Caki2 (cell line): Measurements from ENCODE around the gene KANK2. TPM values are rescaled to one million over a fixed set of nuclear protein-coding genes. Genes with fewer than 3 reads are reported as not detected.

Source experiments
- DNase-seq: peaks from one replicate; pipeline ENCODE4 v3.0.0-alpha.2; 2015; ENCODE audit warnings: low read depth
- in situ Hi-C: cut with HindIII; loops from 2 replicates; pipeline ENCODE4 v1.10.0; 2016; ENCODE audit warnings: low sequenced_read_pairs, low pct_unique_long_range_greater_than_20kb, mixed read lengths
- total RNA-seq: library from RNA; depleted of rRNA; stranded (reverse); fragments of >200 nt; shearing (Covaris generic); gene quantifications from 2 replicates; pipeline ENCODE4 v1.2.3, GENCODE V29; 2014; ENCODE audit warnings: low replicate concordance

KANK2 gene
- total RNA-seq, 1 experiment from 2014 or later, result 71.1 TPM

DNA sequence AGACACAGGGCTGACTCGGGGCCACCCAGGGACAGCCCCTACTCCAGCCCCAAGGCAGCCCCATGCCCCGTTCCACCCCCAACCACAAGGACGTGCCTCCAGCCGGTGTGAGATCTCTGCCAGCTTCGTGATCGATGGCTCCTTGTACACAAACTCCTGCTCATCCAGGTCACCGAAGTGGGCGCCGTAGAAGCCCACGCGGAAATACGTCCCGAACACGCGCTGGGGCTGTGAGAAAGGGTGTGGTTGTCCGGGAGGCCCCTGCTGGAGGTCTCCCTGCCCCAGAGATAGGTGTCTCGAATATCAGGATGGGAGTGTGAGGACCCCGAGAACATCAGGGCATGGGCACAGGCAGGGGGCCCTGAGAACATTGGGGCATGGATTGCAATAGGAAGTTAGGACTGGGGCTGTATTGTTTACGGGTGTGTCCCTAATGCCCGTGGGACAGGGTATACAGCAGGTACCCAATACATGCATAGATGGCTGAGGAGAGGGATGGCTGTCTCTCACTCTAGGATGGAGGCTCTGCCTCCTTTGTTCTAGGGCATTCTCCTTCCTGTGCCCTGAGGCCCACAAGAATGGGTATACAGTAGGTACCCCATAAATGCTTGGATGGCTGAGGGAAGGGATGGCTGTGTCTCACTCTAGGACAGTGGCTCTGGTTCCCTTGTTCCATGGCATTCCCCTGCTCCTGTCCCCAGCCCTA lies 5.3 kb upstream of the KANK2 start:
- in situ Hi-C loops, result no loop called here
- no peak for DNase-seq

DNA sequence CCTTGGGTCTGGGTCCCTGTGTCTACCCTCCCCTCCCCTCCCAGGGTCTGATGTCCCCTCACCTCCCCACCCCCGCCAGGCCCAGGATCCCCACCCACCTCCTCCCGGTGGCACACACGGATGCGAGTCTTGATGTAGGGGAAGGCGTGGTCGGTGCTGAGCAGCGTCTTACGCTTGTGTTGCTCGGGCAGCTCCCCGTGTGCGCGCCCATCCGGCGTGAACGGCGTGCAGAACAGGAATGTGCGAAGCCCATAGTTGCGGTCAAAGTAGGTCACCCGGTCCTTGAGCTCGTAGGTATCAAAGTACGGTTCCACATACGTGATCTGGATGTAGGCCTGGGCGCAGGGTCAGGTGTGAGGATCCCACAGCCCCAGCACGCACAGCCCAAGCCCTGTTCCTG lies 4.4 kb upstream of the KANK2 start:
- in situ Hi-C loops, result no loop called here

GRCh38 chr19:11200931-11201330 lies 3.6 kb upstream of the KANK2 start:
- in situ Hi-C loops, result no loop called here
- DNase-seq, result no peak

More for the DNA sequence above, 4.4 kb upstream of the KANK2 start:
- no peak for DNase-seq

- DNase-seq, result no peak
- in situ Hi-C loops, result no loop called here
Measured at GRCh38 chr19:11200015-11200574, 2.8 kb upstream of the KANK2 start.

- DNase-seq, result no peak
- in situ Hi-C loops, result no loop called here
Measured at GRCh38 chr19:11199517-11199916, 2.2 kb upstream of the KANK2 start.

DNA sequence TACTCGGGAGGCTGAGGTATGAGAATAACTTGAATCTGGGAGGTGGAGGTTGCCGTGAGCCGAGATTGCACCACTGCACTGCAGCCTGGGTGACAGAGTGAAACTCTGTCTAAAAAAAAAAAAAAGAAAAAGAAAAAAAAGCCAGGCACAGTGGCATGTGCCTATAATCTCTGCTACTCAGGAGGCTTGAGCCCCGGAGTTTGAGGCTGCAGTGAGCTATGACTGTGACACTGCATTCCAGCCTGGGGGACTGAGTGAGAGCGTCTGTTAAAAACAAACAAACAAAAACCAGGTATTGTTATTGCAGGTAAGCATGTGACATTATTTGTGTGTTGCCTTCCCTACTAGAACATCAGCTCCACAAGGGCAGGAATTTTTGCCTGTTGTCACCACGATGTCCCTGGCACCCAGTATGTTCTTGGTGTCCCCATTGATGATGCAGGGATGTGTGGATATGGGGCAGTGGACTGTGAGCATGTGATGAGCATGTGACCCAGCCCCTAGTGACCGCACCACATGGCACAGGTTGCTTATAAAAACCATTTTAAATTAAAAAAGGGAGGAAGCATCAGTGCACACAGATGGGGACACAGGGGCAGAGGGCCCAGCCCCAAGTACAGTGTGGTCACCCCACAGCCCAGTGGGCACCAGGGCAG lies 1.6 kb upstream of the KANK2 start:
- in situ Hi-C loops, result no loop called here
- peak; percentile 51 for DNase-seq

- in situ Hi-C loops, result no loop called here
- DNase-seq, result no peak
Measured at GRCh38 chr19:11198175-11198534, 810 bp upstream of the KANK2 start.

- in situ Hi-C loops, result no loop called here
- DNase-seq, result no peak
Measured at GRCh38 chr19:11196406-11197287, 698 bp downstream of the KANK2 start.

DNA sequence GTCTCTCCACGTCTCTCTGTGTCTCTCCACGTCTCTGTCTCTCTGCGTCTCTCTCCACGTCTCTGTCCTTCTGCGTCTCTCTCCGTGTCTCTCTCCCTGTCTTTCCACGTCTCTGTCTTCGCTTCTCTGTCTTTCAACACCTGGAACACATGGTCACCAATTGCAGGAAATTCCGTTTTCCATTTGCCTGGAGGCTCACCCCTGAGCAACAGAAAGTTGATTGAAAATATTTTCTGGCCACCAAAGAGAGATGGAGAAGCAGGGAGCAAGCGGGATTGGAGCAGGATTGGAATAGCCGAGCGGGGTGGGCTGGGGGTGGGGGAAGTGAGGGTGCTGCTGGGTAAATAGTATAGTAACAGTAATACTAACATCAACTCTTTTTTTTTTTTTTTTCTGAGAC lies 1.7 kb downstream of the KANK2 start:
- in situ Hi-C loops, result no loop called here
- DNase-seq, result no peak

GRCh38 chr19:11194656-11195558 lies 2.4 kb downstream of the KANK2 start:
- DNase-seq, result no peak
- in situ Hi-C loops, result no loop called here

- no peak for DNase-seq
- in situ Hi-C loops, result no loop called here
Measured at GRCh38 chr19:11194173-11194572, 3.2 kb downstream of the KANK2 start.

DNA sequence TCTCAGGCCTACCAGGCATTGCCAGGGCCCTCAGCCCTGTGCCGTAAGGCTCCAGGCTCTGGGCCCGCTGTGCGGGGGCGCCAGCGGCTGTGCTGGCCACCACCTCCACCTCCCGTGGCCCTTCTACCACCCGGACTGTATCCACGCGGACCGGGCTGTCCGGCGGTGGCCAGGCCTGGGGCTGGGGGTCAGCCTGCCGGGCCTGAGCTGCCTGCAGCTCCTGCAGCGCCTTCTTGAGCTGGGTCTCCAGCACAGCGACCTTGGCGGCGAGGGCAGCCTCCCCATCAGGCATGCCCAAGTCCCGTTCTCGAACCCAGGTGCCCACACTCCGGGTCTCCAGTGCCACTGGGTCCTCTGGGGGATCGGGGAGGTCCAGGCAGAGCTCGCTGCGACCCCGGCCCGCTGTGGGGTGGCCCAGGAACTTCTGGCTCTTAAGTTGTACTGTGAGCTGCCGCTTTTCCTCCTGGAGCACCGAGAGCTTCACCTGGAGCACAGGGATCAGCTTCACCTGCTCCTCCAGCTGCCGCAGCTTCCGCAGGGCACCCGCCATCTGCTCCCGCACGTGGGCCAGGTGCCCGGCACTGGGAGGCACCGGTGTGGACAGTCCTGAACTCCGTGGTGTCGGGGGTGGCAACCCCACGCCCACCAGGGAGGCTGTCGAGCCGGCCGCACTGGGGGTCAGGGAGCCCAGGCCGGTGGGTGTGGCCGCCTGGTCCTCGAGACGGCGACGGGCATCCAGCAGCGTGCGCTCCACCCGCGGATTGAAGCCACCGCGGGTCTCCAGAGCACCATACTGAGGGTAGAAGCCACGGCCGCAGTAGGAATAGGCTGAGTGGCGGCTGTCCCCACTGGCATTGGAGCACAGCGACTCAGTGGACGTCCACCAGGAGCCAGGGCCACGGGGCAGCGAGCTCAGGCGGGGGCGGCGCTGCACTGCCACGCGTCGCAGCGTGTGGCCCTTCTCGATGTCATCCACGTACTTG lies 4.1 kb downstream of the KANK2 start:
- in situ Hi-C loops, result no loop called here
- no peak for DNase-seq

GRCh38 chr19:11191934-11192333 lies 5.4 kb downstream of the KANK2 start:
- DNase-seq, result peak; percentile 72
- in situ Hi-C loops, result no loop called here

- DNase-seq, result peak; percentile 80
- in situ Hi-C loops, result no loop called here
Measured at GRCh38 chr19:11191273-11191755, 6.0 kb downstream of the KANK2 start.

- in situ Hi-C loops, result no loop called here
- DNase-seq, result no peak
Measured at GRCh38 chr19:11190501-11190900, 6.8 kb downstream of the KANK2 start.

DNA sequence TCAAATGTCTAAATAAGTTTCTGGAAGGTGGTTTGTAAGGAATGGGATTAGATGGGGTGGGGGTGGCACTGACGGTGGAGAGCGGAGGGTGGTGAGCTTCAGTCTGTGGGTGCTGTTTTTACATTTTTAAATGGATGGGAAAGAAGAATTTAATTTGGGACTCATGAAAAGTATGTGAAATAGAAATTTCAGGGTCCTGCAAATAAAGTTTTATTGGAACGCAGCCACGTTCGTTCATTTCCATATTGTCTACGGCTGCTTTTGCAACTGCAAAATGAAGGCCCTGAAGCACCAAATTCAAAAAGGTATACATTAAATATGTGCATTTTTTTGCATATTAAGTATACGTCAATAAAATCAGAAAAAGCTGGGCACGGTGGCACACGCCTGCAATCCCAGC lies 9.9 kb downstream of the KANK2 start:
- in situ Hi-C loops, result no loop called here
- no peak for DNase-seq

DNA sequence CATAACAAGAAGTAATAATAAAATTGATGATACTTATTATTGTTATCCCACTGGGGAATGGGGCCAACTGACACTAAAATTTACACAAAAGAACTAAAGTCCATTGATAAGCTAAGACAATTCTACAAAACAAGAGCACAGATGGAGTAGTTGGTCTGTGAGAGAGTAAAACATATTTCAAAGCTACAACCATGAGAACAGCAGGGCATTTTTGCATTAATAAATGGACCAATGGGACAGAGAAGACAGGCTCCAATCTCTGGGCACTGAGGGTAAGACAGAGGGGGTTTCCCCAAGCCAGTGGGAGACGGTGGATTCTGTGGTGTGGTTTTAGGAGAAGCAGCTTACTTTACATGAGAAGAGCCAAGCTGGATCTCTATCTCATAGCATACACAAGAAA lies 14.4 kb downstream of the KANK2 start:
- in situ Hi-C loops, result no loop called here

More for the DNA sequence above, 14.4 kb downstream of the KANK2 start:
- no peak for DNase-seq
